Measurements from ENCODE around the gene PNMA8A. TPM values are rescaled to one million over a fixed set of nuclear protein-coding genes. Genes with fewer than 3 reads are reported as not detected.
A peak's percentile ranks its signal among the peaks of the same experiment; 100 is the strongest.

PNMA8A gene
- total RNA-seq, 4 donors from 2014 or later = 1.6 to 5.4 (median 4.0) TPM

DNA sequence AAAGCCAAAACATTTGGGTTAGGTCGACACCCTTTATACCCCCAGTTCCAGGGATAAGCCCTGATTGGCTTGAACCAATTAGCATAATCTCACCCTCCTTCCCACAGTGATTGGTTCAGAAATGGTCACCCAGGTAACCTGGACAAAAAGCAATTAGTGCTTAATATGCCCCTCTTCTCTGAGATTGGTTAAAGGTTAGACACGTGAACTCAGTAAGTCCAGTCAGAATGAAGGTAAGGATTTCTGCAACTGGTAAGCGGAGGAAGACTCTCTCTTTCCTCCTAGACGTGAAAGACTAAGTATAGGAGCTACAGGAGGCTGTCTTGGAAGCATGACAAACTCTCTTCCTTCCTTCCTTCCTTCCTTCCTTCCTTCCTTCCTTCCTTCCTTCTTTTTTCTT lies 41.4 kb downstream of the PNMA8A start:
- H3K27ac ChIP-seq = no peak overlapping the region
- peaks cover 46% of the 10 kb centered on the region for H3K27me3 ChIP-seq
- 77% methylated on average over 4 of the region's 4 CpGs for WGBS, 2 donors (ENCODE audit: low coverage in 1 of 2)
- no peak for ATAC-seq
- no peaks in the 10 kb centered on the region for H3K9me3 ChIP-seq
- no peaks in the 10 kb centered on the region for H3K36me3 ChIP-seq
- TF ChIP-seq POLR2AphosphoS5 (IDR thresholded peaks at IDR 0.05) = no peak
- no peak for TF ChIP-seq POLR2A (IDR thresholded peaks at IDR 0.05)
- no peak for TF ChIP-seq CTCF (IDR thresholded peaks at IDR 0.05)
- TF ChIP-seq EP300 (IDR thresholded peaks at IDR 0.05) = no peak
- H3K4me3 ChIP-seq = no peak overlapping the region
- peaks cover 0 to 29% (median 3%) of the 10 kb centered on the region in 3 donors for H3K4me1 ChIP-seq

DNA sequence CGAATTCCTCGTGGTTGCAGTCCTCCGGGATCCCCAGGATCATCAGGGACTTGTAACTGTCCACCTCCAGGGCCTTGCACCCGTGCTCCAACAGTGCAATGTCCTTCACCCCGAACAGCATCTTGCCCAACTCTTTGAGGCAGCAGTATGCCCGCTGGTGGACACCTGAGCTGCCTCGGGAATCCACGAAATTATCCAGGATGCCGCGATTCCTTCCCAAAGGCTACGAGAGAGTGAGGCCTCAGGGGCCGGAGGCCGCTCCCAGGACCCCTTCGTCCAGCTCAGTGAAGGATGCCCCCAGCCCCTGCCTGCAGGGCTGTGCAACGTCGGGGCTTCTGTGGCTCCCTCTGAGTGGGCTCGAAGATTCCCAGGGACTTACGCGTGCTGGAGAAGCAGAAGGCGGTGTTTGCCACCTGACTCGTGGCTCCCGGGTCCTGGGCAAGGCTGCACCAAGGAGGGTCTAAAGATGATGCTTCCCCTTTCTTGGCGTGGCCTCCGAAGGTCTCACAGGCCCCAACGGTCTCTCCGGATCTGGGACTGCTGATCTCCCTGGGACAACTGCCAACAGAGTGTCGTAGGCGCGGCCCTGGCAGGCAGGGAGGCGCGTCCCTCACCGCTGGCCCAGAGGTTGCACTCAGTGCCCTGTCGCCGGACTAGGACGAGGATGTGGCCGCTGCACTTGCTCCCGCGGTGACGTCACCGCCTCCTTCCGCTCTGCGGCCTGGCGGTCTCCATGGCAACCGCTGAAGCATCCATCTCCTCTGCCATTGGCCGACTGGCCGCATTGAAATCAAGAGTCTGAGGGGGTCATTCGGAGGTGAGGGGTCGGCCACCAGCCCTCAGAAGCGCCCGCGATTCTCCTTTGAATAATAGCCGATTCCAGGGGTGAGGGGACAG lies 42.9 kb downstream of the PNMA8A start, which contains the start of gene PNMA8C:
Gene PNMA8C (minus strand): TSS at position 698 of the 897 bp plus-strand sequence. CDS start 577 bp downstream, at position 121.
- H3K4me3 ChIP-seq = peak within 1 kb of the TSS in 1 of 2 donors; percentile 39
- H3K36me3 ChIP-seq = no peaks in the 10 kb centered on the region
- no peaks in the 10 kb centered on the region for H3K9me3 ChIP-seq
- peaks cover 0 to 29% (median 3%) of the 10 kb centered on the region in 3 donors for H3K4me1 ChIP-seq
- 5 to 90% methylated on average over 4 of the region's 52 CpGs for WGBS, 2 donors (ENCODE audit: low coverage in 1 of 2)
- H3K27ac ChIP-seq = peak within 1 kb of the TSS in 1 of 4 donors; percentile 9
- peaks cover 31% of the 10 kb centered on the region for H3K27me3 ChIP-seq
- no peak for ATAC-seq
- TF ChIP-seq CTCF (IDR thresholded peaks at IDR 0.05) (no peak), EP300 (IDR thresholded peaks at IDR 0.05) (no peak), POLR2A (IDR thresholded peaks at IDR 0.05) (no peak)

GRCh38 chr19:46427518-46428045 lies 43.8 kb downstream of the PNMA8A start:
- no peaks in the 10 kb centered on the region for H3K9me3 ChIP-seq
- no peak overlapping the region for H3K4me3 ChIP-seq
- TF ChIP-seq POLR2AphosphoS5 (IDR thresholded peaks at IDR 0.05) (no peak), CTCF (IDR thresholded peaks at IDR 0.05) (no peak), POLR2A (IDR thresholded peaks at IDR 0.05) (no peak), EP300 (IDR thresholded peaks at IDR 0.05) (no peak)
- WGBS, 2 donors (ENCODE audit: low coverage in 1 of 2) = 78 to 84% methylated on average over 4 to 15 of the region's 17 CpGs
- ATAC-seq = no peak
- H3K4me1 ChIP-seq = peaks cover 0 to 29% (median 3%) of the 10 kb centered on the region in 3 donors
- no peaks in the 10 kb centered on the region for H3K36me3 ChIP-seq
- peaks cover 28% of the 10 kb centered on the region for H3K27me3 ChIP-seq
- no peak overlapping the region for H3K27ac ChIP-seq

- Histone ChIP-seq H3K4me3 (peak overlapping the region; percentile 39 to 59), H3K27ac (peak overlapping the region in 2 of 4 donors; percentile 64 to 71), H3K27me3 (peaks cover 30% of the 10 kb centered on the region), H3K9me3 (no peaks in the 10 kb centered on the region), H3K36me3 (no peaks in the 10 kb centered on the region), H3K4me1 (peaks cover 0 to 29% (median 3%) of the 10 kb centered on the region in 3 donors)
- peak; percentile 57 for ATAC-seq
- 2 to 3% methylated on average over 9 to 21 of the region's 32 CpGs for WGBS, 2 donors (ENCODE audit: low coverage in 1 of 2)
- TF ChIP-seq CTCF (IDR thresholded peaks at IDR 0.05) = no peak
- no peak for TF ChIP-seq EP300 (IDR thresholded peaks at IDR 0.05)
- no peak for TF ChIP-seq POLR2AphosphoS5 (IDR thresholded peaks at IDR 0.05)
- no peak for TF ChIP-seq POLR2A (IDR thresholded peaks at IDR 0.05)
Observed at GRCh38 chr19:46426506-46427162, 44.7 kb downstream of the PNMA8A start.
